GM12891 (cell line): ENCODE results near the gene RIF1.

ENCODE experiments used
- DNase-seq: peaks from one replicate; pipeline ENCODE4 v3.0.0; 2011; ENCODE audit warnings: low spot score; ENCODE audit not compliant: insufficient read length
- FAIRE-seq: peaks from 2 replicates; lab custom pipeline; 2011; peaks lifted over from hg19 to GRCh38; lab: Jason Lieb, UNC
- PAX5 ChIP-seq: IDR thresholded peaks from 2 replicates; pipeline ENCODE4 v1.6.1; 2011; ENCODE audit warnings: low read length, moderate library complexity, mild to moderate bottlenecking; ENCODE audit not compliant: insufficient read depth, severe bottlenecking
- POLR2A ChIP-seq: IDR thresholded peaks from 2 replicates; pipeline ENCODE4 v1.6.1; 2011; ENCODE audit warnings: low read depth, low read length, control low read depth
- POLR2AphosphoS5 ChIP-seq: IDR thresholded peaks from 2 replicates; pipeline ENCODE4 v1.6.1; 2011; ENCODE audit warnings: low read depth, low read length, control low read depth
- POU2F2 ChIP-seq: IDR thresholded peaks from 2 replicates; pipeline ENCODE4 v1.6.1; 2011; ENCODE audit warnings: low read depth, mild to moderate bottlenecking, control low read depth, low read length, moderate library complexity
- SPI1 ChIP-seq: IDR thresholded peaks from 2 replicates; pipeline ENCODE4 v1.6.1; 2011; ENCODE audit warnings: low read depth, low read length, control low read depth
- TAF1 ChIP-seq: IDR thresholded peaks from 2 replicates; pipeline ENCODE4 v1.6.1; 2011; ENCODE audit warnings: low read depth, low read length, control low read depth

RIF1 gene

DNA sequence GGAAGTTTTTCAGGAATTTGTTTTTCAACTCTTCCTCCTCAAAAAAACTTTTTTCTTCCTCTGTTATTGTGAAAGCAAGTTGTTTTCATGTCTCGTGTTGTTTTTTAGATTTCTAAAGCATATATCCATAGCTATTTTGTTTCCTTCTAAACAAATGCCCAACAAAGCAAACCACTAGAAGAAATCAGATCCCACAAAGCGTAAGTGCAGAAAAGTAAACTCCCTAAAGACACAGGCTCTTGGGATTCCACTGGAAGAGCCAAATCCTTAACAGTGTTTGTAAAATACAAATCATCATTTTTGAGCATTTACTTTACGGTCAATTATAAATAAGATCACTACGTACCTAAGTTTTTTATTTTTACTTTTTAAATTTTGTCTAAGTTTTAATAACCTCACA lies 21.7 kb upstream of the RIF1 start:
- no peak for FAIRE-seq
- no peak for DNase-seq
- TF ChIP-seq POU2F2, result no peak
- TF ChIP-seq POLR2A, result no peak
- TF ChIP-seq PAX5, result no peak
- TF ChIP-seq POLR2AphosphoS5, result no peak
- TF ChIP-seq SPI1, result no peak
- TF ChIP-seq TAF1, result no peak

DNA sequence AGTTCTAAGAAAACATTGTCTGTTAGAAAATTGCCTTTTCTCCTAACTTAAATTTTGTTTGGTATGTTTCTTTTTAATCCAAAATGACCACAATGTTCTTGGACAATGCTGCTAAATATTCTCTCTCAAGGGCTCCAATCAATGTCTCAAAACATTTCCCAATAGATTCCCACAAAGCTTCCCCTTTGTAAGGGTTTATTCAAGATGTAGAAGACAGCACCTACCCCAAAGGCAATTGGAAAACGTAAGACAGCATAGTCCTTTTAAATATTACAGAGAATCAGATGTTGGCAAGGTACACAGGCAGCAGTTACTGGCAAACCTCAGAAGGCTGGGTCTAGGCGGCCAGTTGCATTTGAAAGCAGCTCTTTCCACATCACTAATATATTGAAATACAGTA lies 18.3 kb upstream of the RIF1 start:
- DNase-seq, result no peak
- TF ChIP-seq POLR2AphosphoS5 (no peak), PAX5 (no peak), SPI1 (no peak), TAF1 (no peak), POU2F2 (no peak), POLR2A (no peak)
- FAIRE-seq, result no peak

DNA sequence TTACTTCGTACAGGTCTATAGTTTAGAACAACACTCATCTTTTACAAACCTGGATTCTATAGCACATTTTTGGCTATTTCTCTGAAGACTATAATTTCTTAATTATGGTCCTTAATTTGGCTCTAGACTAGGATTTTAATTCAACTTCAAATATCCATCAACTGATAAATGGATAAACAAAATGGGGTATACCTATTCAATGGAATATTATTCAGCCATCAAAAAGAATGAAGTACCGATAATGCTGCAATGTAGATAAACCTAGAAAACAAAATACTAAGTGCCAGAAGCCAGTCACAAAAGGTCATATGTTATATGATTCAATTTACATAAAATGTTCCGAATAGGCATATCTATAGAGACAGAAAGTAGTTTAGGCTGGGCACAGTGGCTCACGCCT lies 15.2 kb upstream of the RIF1 start:
- FAIRE-seq (no peak), DNase-seq (no peak)
- TF ChIP-seq SPI1 (no peak), PAX5 (no peak), POLR2A (no peak), POU2F2 (no peak), TAF1 (no peak), POLR2AphosphoS5 (no peak)

DNA sequence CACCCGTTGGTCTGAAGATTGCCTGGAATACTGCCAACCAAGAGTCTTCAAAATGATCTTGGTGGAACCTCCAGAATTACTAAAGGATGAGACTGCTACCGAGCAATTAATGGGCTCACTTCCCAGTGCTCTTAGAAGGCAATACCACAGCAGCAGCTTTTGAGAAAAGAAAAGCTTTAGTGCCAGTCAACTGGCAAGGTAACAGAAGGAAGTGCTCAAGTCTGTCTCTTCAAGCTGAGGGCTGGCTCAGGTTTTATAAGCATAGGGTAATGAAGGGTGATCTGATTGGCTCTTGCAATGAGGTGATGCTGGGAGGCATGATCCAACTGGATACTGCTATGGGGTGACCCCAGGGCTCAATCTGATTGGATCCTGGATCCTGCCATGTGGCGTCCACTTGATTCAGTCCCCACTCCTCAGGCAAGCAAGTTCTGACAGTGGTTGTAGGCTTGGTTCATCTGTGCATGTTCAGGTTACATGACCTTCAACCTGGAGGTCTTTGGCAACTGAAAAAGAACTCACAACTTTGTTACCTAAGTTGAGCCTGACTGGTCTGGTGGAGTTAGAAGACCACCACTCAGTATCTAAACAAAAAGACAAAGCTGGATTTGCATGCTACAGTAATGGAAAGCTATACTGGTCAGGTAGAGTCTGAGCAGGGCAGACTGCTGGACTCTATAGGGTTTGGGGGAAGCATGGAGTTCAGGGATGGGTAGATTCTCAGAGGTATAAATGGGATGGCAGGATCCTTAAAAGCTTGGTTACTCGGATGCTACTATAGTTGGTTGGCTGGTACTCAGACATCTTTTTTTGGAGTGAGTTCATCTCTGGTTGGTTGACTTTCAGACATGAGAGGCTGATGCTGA lies 14.0 kb upstream of the RIF1 start:
- TF ChIP-seq SPI1, result no peak
- FAIRE-seq, result no peak
- no peak for DNase-seq

DNA sequence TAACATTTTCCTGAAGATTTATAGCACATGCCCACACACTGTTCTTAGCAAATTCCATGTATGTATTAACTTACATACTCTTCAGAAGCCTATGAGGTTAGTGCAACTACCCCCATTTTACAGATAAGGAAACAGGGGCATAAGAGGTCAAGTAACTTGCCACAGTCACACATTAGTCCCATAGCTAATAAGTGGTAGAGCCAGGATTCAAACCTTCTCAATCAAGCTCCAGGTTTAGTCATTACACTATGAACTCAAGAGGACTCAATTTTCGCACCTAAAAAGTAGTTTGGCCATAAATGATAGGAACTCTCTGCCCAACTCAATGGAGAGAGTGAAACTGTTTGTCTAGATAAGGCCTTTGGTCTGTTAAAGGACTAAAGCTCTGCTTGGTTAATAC lies 9.7 kb upstream of the RIF1 start:
- FAIRE-seq (no peak), DNase-seq (no peak)
- no peak for TF ChIP-seq TAF1
- no peak for TF ChIP-seq PAX5

DNA sequence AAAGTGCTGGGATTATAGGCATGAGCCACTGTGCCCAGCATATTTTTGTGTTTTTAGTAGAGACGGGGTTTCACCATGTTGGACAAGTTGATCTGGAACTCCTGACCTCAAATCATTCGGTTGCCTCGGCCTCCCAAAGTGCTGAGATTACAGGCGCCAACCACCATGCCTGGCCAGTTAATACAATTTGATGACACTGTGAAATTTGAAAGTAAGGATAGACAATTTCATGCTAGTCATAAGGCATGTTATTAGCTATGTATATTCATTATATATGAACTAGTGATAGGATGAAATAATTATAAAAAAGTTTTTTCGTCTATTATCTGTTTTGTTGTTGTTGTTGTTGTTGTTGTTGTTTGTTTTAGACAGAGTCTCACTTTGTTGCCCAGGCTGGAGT lies 8.6 kb upstream of the RIF1 start:
- no peak for TF ChIP-seq PAX5
- TF ChIP-seq SPI1, result no peak
- TF ChIP-seq POLR2A, result no peak
- no peak for FAIRE-seq
- no peak for DNase-seq

DNA sequence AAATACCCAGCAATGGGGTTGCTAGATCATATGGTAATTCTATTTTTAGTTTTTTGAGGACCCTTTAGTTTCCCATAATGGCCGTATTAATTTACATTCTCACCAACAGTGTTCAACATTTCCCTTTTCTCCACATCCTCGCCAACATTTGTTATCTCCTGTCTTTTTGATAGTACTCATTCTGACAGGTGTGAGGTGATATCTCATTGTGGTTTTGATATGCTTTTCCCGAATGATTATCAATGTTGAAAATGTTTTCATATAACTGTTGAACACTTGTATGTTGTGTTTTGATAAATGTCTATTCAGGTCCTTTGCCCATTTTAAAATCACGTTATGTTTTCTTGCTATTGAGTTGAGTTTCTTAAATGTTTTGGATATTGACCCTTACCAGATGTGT lies 5.8 kb upstream of the RIF1 start:
- FAIRE-seq (no peak), DNase-seq (no peak)
- no peak for TF ChIP-seq POLR2AphosphoS5
- no peak for TF ChIP-seq TAF1
- TF ChIP-seq PAX5, result no peak
- no peak for TF ChIP-seq SPI1
- no peak for TF ChIP-seq POLR2A
- TF ChIP-seq POU2F2, result no peak

DNA sequence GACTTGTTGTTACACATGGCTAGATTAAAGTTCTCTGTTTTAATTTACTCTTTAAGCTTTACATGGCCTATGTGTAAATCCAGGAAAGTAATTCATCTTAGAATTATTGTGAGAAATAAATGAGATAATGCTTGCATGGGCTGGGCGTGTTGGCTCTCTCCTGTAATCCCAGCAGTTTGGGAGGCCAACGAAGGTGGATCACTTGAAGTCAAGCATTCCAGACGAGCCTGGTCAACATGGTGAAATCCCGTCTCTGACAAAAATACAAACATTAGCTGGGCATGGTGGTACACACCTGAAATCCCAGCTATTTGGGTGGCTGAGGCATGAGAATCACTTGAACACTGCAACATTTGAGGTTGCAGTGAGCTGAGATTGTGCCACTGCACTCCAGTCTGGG lies 4.3 kb upstream of the RIF1 start:
- FAIRE-seq, result no peak
- no peak for DNase-seq
- TF ChIP-seq PAX5, result no peak
- TF ChIP-seq POU2F2, result no peak
- TF ChIP-seq TAF1, result no peak
- TF ChIP-seq SPI1, result no peak
- TF ChIP-seq POLR2AphosphoS5, result no peak
- TF ChIP-seq POLR2A, result no peak

DNA sequence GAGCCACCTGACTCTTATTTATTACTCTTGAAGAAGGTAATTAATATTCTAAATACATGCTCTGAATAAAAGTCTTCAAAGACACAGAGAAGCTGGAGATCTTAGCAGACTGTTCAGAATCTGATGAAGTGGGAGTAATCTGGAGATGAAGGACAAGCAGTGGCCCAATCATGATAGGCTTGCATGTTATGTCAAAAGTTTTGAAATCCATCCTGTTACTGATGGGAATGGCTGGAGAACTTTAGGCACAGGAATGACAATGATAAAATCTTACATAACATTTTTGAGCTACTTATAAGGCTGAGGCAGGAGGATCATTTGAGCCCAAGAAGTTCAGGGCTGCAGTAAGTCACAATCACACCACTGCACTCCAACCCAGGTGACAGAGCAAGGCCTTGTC lies 2.4 kb upstream of the RIF1 start:
- TF ChIP-seq POU2F2 (no peak), SPI1 (no peak), PAX5 (no peak), TAF1 (no peak), POLR2A (no peak), POLR2AphosphoS5 (no peak)
- FAIRE-seq, result no peak

More for the DNA sequence above, 2.4 kb upstream of the RIF1 start:
- no peak for DNase-seq
